HCT116 (cell line): ENCODE data around the gene C19orf25. TPM values are rescaled to one million over a fixed set of nuclear protein-coding genes. Genes with fewer than 3 reads are reported as not detected.

Experiments
- ATAC-seq: fragments of 200-7000 bp; cut with Tn5 transposase; 2 replicates; pipeline ENCODE4 v1.9.1; 2020; ENCODE audit warnings: mild to moderate bottlenecking, moderate library complexity
- BruUV-seq: library from RNA; stranded (reverse); fragments of 400-500 nt; replicated peaks from 2 replicates; lab custom pipeline; 2021; lab: Mats Ljungman, UMichigan
- CTCF ChIA-PET: fragments of 300-600 bp; sonication (Branson Sonifier 250); formaldehyde crosslinking; loops from one replicate; lab custom pipeline; 2021; ENCODE audit warnings: antibody characterized with exemption; lab: Charles Lee
- POLR2A ChIA-PET: fragments of 300-600, 350-600 bp; sonication (Branson Sonifier 250); formaldehyde crosslinking; loops from one replicate; lab custom pipeline; 2021; ENCODE audit warnings: antibody characterized with exemption; lab: Charles Lee
- RAD21 ChIA-PET, 2 experiments: fragments of 300-600 bp; sonication (Branson Sonifier 250); formaldehyde crosslinking; loops; one replicate each; lab custom pipeline; 2023; ENCODE audit warnings: low total read pairs in 2 of 2; ENCODE audit not compliant: uncharacterized antibody in 2 of 2, unreplicated experiment in 2 of 2, low non-redundant PET in 1 of 2; lab: Charles Lee
- DNase-seq: peaks from one replicate; pipeline ENCODE4 v3.0.0-alpha.2; 2010; ENCODE audit warnings: low read depth, low spot score
- H2AFZ ChIP-seq: fragments of 200-600 bp; shearing (Covaris generic), sonication (generic); 2 replicates; pipeline ENCODE4 v1.6.1; 2017; ENCODE audit warnings: low read depth, mixed run types, mixed read lengths, antibody characterized with exemption, low read length; ENCODE audit not compliant: poor library complexity, severe bottlenecking
- H3K27ac ChIP-seq: 2 replicates; pipeline ENCODE4 v1.5.1; 2012; ENCODE audit warnings: low read depth, low read length
- H3K27me3 ChIP-seq: fragments of 200-600 bp; sonication (generic); 2 replicates; pipeline ENCODE4 v1.6.1; 2016; ENCODE audit warnings: mixed run types, low read length, mixed read lengths; ENCODE audit not compliant: insufficient read depth
- H3K36me3 ChIP-seq, 2 experiments: fragments of 200-500 bp in 1 of 2; fragments of 200-600 bp in 1 of 2; sonication (Bioruptor generic) in 1 of 2; sonication (generic) in 1 of 2; 2 replicates each; pipeline versions ENCODE4 v1.5.1 to v1.6.1; 2014 to 2016; ENCODE audit warnings: low read length in 2 of 2, inconsistent platforms in 1 of 2, mixed read lengths in 1 of 2, mixed run types in 1 of 2; ENCODE audit not compliant: insufficient read depth in 2 of 2, control insufficient read depth in 1 of 2
- H3K4me1 ChIP-seq, 2 experiments: fragments of 200-600 bp in 1 of 2; sonication (generic) in 1 of 2; 2 replicates each; pipeline versions ENCODE4 v1.5.1 to v1.6.1; 2012 to 2017; ENCODE audit warnings: low read length in 2 of 2, inconsistent platforms in 1 of 2, mild to moderate bottlenecking in 1 of 2, mixed read lengths in 1 of 2, mixed run types in 1 of 2, moderate library complexity in 1 of 2; ENCODE audit not compliant: insufficient read depth in 2 of 2, control insufficient read depth in 1 of 2
- H3K4me2 ChIP-seq: fragments of 200-600 bp; sonication (generic); 2 replicates; pipeline ENCODE4 v1.6.1; 2017; ENCODE audit warnings: mixed run types, low read length, mixed read lengths
- H3K4me3 ChIP-seq, 2 experiments: fragments of 200-600 bp in 1 of 2; sonication (generic) in 1 of 2; replicated peaks in 1 of 2; 2 replicates each; pipeline ENCODE4 v1.5.1; 2011 to 2016; ENCODE audit warnings: low read length in 2 of 2, control low read depth in 1 of 2, low read depth in 1 of 2, mild to moderate bottlenecking in 1 of 2, mixed read lengths in 1 of 2, mixed run types in 1 of 2
- H3K79me2 ChIP-seq: fragments of 200-600 bp; sonication (generic); 2 replicates; pipeline ENCODE4 v1.6.1; 2017; ENCODE audit warnings: mild to moderate bottlenecking, mixed run types, low read length, moderate library complexity, mixed read lengths; ENCODE audit not compliant: insufficient read depth
- H3K9ac ChIP-seq: fragments of 200-600 bp; sonication (generic); 2 replicates; pipeline ENCODE4 v1.6.1; 2016; ENCODE audit warnings: low read length, mixed read lengths
- H3K9me2 ChIP-seq: fragments of 200-600 bp; sonication (generic), shearing (Covaris generic); 2 replicates; pipeline ENCODE4 v1.6.1; 2017; ENCODE audit warnings: mixed run types, mild to moderate bottlenecking, moderate library complexity; ENCODE audit not compliant: insufficient read depth
- H3K9me3 ChIP-seq, 2 experiments: fragments of 200-500 bp in 1 of 2; fragments of 200-600 bp in 1 of 2; sonication (Bioruptor generic) in 1 of 2; sonication (generic) in 1 of 2; 2 replicates each; pipeline ENCODE4 v1.6.1; 2014 to 2017; ENCODE audit warnings: low read length in 2 of 2, mixed read lengths in 2 of 2, inconsistent platforms in 1 of 2, low read depth in 1 of 2, mild to moderate bottlenecking in 1 of 2, mixed run types in 1 of 2, moderate library complexity in 1 of 2; ENCODE audit not compliant: control insufficient read depth in 1 of 2, insufficient read depth in 1 of 2
- H4K20me1 ChIP-seq: fragments of 200-600 bp; sonication (generic), shearing (Covaris generic); 2 replicates; pipeline ENCODE4 v1.6.1; 2017; ENCODE audit warnings: mixed run types, mild to moderate bottlenecking, moderate library complexity; ENCODE audit not compliant: insufficient read depth
- ATF3 ChIP-seq: IDR thresholded peaks from 2 replicates; pipeline ENCODE4 v1.6.1; 2012
- CBX3 ChIP-seq: IDR thresholded peaks from 2 replicates; pipeline ENCODE4 v1.6.1; 2012; ENCODE audit warnings: low read depth
- CEBPB ChIP-seq: IDR thresholded peaks from 2 replicates; pipeline ENCODE4 v1.6.1; 2012; ENCODE audit warnings: low read depth
- EGR1 ChIP-seq: IDR thresholded peaks from 2 replicates; pipeline ENCODE4 v1.6.1; 2012; ENCODE audit warnings: low read depth
- ELF1 ChIP-seq: IDR thresholded peaks from 2 replicates; pipeline ENCODE4 v1.6.1; 2012; ENCODE audit warnings: low read depth, borderline replicate concordance
- FOSL1 ChIP-seq: IDR thresholded peaks from 2 replicates; pipeline ENCODE4 v1.6.1; 2012; ENCODE audit warnings: low read depth
- JUND ChIP-seq: IDR thresholded peaks from 2 replicates; pipeline ENCODE4 v1.6.1; 2012
- MAX ChIP-seq: IDR thresholded peaks from 2 replicates; pipeline ENCODE4 v1.6.1; 2012
- POLR2A ChIP-seq: IDR thresholded peaks from 2 replicates; pipeline ENCODE4 v1.7.0; 2011; ENCODE audit warnings: borderline replicate concordance; ENCODE audit not compliant: insufficient read depth, insufficient read length; ENCODE audit errors: extremely low read depth
- POLR2AphosphoS5 ChIP-seq: IDR thresholded peaks from 2 replicates; pipeline ENCODE4 v1.6.1; 2011; ENCODE audit warnings: mild to moderate bottlenecking, low read depth, low read length, moderate library complexity
- RAD21 ChIP-seq: IDR thresholded peaks from 2 replicates; pipeline ENCODE4 v1.6.1; 2012; ENCODE audit warnings: low read depth, mild to moderate bottlenecking
- REST ChIP-seq: IDR thresholded peaks from 2 replicates; pipeline ENCODE4 v1.6.1; 2012; ENCODE audit warnings: low read depth
- SP1 ChIP-seq: IDR thresholded peaks from 2 replicates; pipeline ENCODE4 v1.6.1; 2012; ENCODE audit warnings: low read depth
- SRF ChIP-seq: IDR thresholded peaks from 2 replicates; pipeline ENCODE4 v1.6.1; 2012; ENCODE audit warnings: low read depth
- TCF7L2 ChIP-seq: IDR thresholded peaks from 2 replicates; pipeline ENCODE4 v1.7.0; 2011; ENCODE audit warnings: borderline replicate concordance, inconsistent platforms; ENCODE audit not compliant: insufficient read depth, insufficient read length; ENCODE audit errors: extremely low read depth
- YY1 ChIP-seq: IDR thresholded peaks from 2 replicates; pipeline ENCODE4 v1.6.1; 2011; ENCODE audit warnings: low read length, low read depth, moderate library complexity, mild to moderate bottlenecking; ENCODE audit not compliant: insufficient replicate concordance; ENCODE audit errors: extremely low read depth
- ZBTB33 ChIP-seq: IDR thresholded peaks from 2 replicates; pipeline ENCODE4 v1.6.1; 2011; ENCODE audit warnings: mild to moderate bottlenecking, low read length, moderate library complexity; ENCODE audit not compliant: insufficient replicate concordance; ENCODE audit errors: extremely low read depth
- ZNF274 ChIP-seq: fragments of 200-500 bp; sonication (Bioruptor generic); IDR thresholded peaks from 2 replicates; pipeline ENCODE4 v1.6.1; 2014; ENCODE audit warnings: mild to moderate bottlenecking, low read depth, low read length, inconsistent platforms
- intact Hi-C: fragments of 100-400 bp; cut with micrococcal nuclease; formaldehyde crosslinking; loops from 2 replicates; pipeline ENCODE4 v1.10.0; 2022
- total RNA-seq: library from RNA; stranded (reverse); gene quantifications from one replicate; pipeline ENCODE4 v1.2.1, GENCODE V29; 2021; ENCODE audit not compliant: unreplicated experiment

The C19orf25 gene
- total RNA-seq, 1 experiment from 2014 or later, result 48.8 TPM

- no peak overlapping the region for H2AFZ ChIP-seq
- no peaks in the 10 kb centered on the region for H3K9me2 ChIP-seq
- no peaks in the 10 kb centered on the region for H3K9me3 ChIP-seq
- peaks cover 9 to 31% of the 10 kb centered on the region in 2 experiments; a peak in 3 of 4 replicates for H3K4me1 ChIP-seq
- H3K9ac ChIP-seq, result no peak overlapping the region
- no TSS peak for BruUV-seq
- no peaks in the 10 kb centered on the region for H3K36me3 ChIP-seq
- no peak overlapping the region for H3K4me2 ChIP-seq
- H3K27ac ChIP-seq, result no peak overlapping the region
- no peak overlapping the region for H3K4me3 ChIP-seq
- H4K20me1 ChIP-seq, result no peaks in the 10 kb centered on the region
- intact Hi-C loops, result no loop called here
- H3K79me2 ChIP-seq, result no peaks in the 10 kb centered on the region
- CTCF ChIA-PET, result interaction anchor here (1.2 kb wide), 1 partner anchor 12 kb away, joined by 3 read pairs; no protein-coding TSS in a partner anchor
- RAD21 ChIA-PET, result no interaction called here
- POLR2A ChIA-PET, result no interaction called here
- DNase-seq, result no peak
- no peak for TF ChIP-seq ELF1
- TF ChIP-seq REST, result no peak
- TF ChIP-seq SP1, result no peak
- no peak for TF ChIP-seq YY1
- TF ChIP-seq CEBPB, result no peak
- TF ChIP-seq FOSL1, result no peak
- no peak for TF ChIP-seq ZBTB33
- no peak for TF ChIP-seq POLR2AphosphoS5
- no peak for TF ChIP-seq RAD21
- TF ChIP-seq CBX3, result no peak
- no peak for TF ChIP-seq SRF
- no peak for TF ChIP-seq TCF7L2
- TF ChIP-seq ATF3, result no peak
- no peak for TF ChIP-seq ZNF274
- TF ChIP-seq JUND, result no peak
- TF ChIP-seq POLR2A, result no peak
- no peak for TF ChIP-seq EGR1
- no peak for TF ChIP-seq MAX
- no peak for ATAC-seq
- no peaks in the 10 kb centered on the region for H3K27me3 ChIP-seq
Observed at GRCh38 chr19:1502433-1503088, 23.5 kb upstream of the C19orf25 start.
